ENCODE data around the gene TOMM20.

The TOMM20 gene

GRCh38 chr1:235106457-235106856, 22.2 kb downstream of the TOMM20 start:
- Histone ChIP-seq H3K4me1 (ENCODE audit: control insufficient read depth in 1 of 2, insufficient read depth in 1 of 2, low read depth in 1 of 2, low read length in 1 of 2) (peaks cover 6 to 8% of the 10 kb centered on the region in 2 experiments), H3K27ac (no peak overlapping the region), H3K9me3 (no peaks in the 10 kb centered on the region), H3K27me3 (peaks cover 13% of the 10 kb centered on the region), H3K4me3 (ENCODE audit: low read depth in 1 of 2, low read length in 1 of 2) (no peak overlapping the region), H3K36me3 (peaks cover 38% of the 10 kb centered on the region)
- TF ChIP-seq CTCF (IDR thresholded peaks at IDR 0.05): no peak

- no peak overlapping the region for H3K4me3 ChIP-seq (ENCODE audit: low read depth in 1 of 2, low read length in 1 of 2)
- no peak overlapping the region for H3K27ac ChIP-seq
- H3K9me3 ChIP-seq: no peaks in the 10 kb centered on the region
- peaks cover 13% of the 10 kb centered on the region for H3K27me3 ChIP-seq
- peaks cover 27% of the 10 kb centered on the region for H3K36me3 ChIP-seq
- TF ChIP-seq CTCF (IDR thresholded peaks at IDR 0.05): no peak
- peaks cover 6 to 8% of the 10 kb centered on the region in 2 experiments for H3K4me1 ChIP-seq (ENCODE audit: control insufficient read depth in 1 of 2, insufficient read depth in 1 of 2, low read depth in 1 of 2, low read length in 1 of 2)
These were observed 23.3 kb downstream of the TOMM20 start for GRCh38 chr1:235105051-235106043.

GRCh38 chr1:235102993-235103411, 25.6 kb downstream of the TOMM20 start:
- no peak overlapping the region for H3K4me3 ChIP-seq (ENCODE audit: low read depth in 1 of 2, low read length in 1 of 2)
- no peak overlapping the region for H3K27ac ChIP-seq
- no peak for TF ChIP-seq CTCF (IDR thresholded peaks at IDR 0.05)

GRCh38 chr1:235102259-235102582, 26.4 kb downstream of the TOMM20 start:
- H3K4me1 ChIP-seq (ENCODE audit: control insufficient read depth in 1 of 2, insufficient read depth in 1 of 2, low read depth in 1 of 2, low read length in 1 of 2): peaks cover 6 to 8% of the 10 kb centered on the region in 2 experiments
- TF ChIP-seq CTCF (IDR thresholded peaks at IDR 0.05): no peak
- H3K27me3 ChIP-seq: peaks cover 13% of the 10 kb centered on the region
- H3K27ac ChIP-seq: no peak overlapping the region
- no peaks in the 10 kb centered on the region for H3K9me3 ChIP-seq
- no peak overlapping the region for H3K4me3 ChIP-seq (ENCODE audit: low read depth in 1 of 2, low read length in 1 of 2)
- no peaks in the 10 kb centered on the region for H3K36me3 ChIP-seq

More at GRCh38 chr1:235102993-235103411, 25.6 kb downstream of the TOMM20 start:
- Histone ChIP-seq H3K4me1 (ENCODE audit: control insufficient read depth in 1 of 2, insufficient read depth in 1 of 2, low read depth in 1 of 2, low read length in 1 of 2) (peaks cover 6 to 8% of the 10 kb centered on the region in 2 experiments), H3K27me3 (peaks cover 13% of the 10 kb centered on the region), H3K9me3 (no peaks in the 10 kb centered on the region), H3K36me3 (peaks cover 4% of the 10 kb centered on the region)

- no peaks in the 10 kb centered on the region for H3K9me3 ChIP-seq
- peaks cover 13% of the 10 kb centered on the region for H3K27me3 ChIP-seq
- no peak for TF ChIP-seq CTCF (IDR thresholded peaks at IDR 0.05)
- peaks cover 6 to 8% of the 10 kb centered on the region in 2 experiments for H3K4me1 ChIP-seq (ENCODE audit: control insufficient read depth in 1 of 2, insufficient read depth in 1 of 2, low read depth in 1 of 2, low read length in 1 of 2)
- H3K27ac ChIP-seq: no peak overlapping the region
- H3K4me3 ChIP-seq (ENCODE audit: low read depth in 1 of 2, low read length in 1 of 2): no peak overlapping the region
- H3K36me3 ChIP-seq: no peaks in the 10 kb centered on the region
These were observed 26.9 kb downstream of the TOMM20 start for GRCh38 chr1:235101558-235102258.
